Ureter (tissue), 1 donor: ENCODE data around the gene SULT1C2. TPM values are rescaled to one million over a fixed set of nuclear protein-coding genes. Genes with fewer than 3 reads are reported as not detected.
"Not testable (repeated sequence)": the region's sequence is repeated elsewhere in the genome, so short reads cannot be mapped to it uniquely, and the experiment has no call there.

Experiments
- DNase-seq: peaks from one replicate; pipeline ENCODE4 v3.0.0-alpha.2; 2020; ENCODE audit warnings: low spot score
- total RNA-seq: library from RNA; stranded (reverse); gene quantifications from one replicate; pipeline ENCODE4 v1.2.4, GENCODE V29; 2023
- donor health status: DM: yes; HTN: yes; CAD: no.

The SULT1C2 gene
- total RNA-seq, 1 donor from 2014 or later, result 4.1 TPM

DNA sequence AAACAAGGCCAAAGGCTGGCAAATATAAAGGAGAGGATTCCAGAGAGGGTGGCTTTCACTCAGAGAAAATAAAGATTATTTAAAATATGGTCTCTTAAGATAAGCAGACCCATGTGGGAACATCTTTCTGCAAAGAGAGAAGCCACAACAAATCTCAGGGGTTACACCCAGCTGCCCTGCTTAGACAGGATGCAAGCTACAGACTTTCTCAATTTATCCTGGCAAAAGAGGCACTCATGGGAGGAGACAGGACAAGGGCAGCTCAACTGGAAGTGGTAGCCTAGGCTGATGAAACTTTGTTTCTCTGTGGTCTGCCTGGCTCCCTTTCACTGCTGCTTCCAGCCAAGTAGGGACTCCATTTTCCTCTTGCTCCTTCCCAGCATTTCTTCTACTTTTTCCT, 63.2 kb downstream of the SULT1C2 start:
- no peak for DNase-seq

DNA sequence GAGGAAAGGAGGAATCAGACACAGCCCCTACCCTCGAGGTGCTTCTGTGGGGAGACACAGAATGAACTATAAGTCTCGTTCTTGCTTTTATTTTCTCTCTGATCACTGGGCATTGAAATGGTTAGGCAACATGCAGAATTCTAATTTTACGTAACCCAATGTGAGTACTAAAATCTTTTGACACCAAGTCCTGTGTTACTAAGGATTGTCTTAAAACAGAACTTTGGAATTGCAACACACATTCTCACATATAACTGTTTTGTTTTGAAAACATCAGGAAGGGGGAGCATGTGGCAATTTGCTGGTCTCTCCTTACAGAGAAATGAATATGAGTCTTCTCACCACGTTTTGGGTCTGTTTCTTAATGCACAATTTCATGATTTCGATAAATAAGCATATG, 65.4 kb downstream of the SULT1C2 start:
- DNase-seq, result no peak

DNA sequence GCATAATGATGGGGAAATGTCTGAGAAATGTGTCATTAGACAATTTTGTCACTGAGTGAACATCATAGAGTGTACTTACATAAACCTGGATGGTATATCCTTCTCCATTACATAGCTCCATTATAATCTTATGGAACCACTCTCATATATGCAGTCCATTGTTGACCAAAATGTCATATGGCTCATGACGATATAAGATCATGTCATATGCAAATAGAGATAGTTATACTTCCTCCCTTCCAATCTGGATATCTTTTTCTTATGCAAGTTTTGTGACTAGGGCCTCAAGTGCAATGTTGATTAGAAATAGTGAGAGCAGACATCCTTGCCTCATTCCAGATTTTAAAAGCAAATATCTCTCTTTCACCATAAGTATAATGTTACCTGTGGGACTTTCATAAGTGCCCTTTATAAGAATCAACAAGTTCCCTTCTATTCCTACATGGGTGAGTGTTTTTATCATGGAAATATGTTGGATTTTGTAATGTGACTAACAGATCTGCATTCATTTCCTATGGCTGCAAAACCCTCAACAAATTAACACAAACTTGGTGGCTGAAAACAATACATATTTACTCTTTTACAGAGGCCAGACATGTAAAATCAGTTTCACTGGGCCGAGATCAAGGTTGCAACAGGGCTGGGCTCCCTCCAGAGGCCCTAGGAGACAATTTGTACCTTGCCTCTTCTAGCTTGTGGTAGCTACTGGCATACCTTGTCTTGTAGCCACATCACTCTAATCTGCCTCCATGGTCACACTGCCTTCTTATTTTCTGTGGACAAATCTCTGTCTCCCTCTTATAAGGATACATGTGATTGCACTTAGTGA, 67.4 kb downstream of the SULT1C2 start:
- DNase-seq, result no peak

DNA sequence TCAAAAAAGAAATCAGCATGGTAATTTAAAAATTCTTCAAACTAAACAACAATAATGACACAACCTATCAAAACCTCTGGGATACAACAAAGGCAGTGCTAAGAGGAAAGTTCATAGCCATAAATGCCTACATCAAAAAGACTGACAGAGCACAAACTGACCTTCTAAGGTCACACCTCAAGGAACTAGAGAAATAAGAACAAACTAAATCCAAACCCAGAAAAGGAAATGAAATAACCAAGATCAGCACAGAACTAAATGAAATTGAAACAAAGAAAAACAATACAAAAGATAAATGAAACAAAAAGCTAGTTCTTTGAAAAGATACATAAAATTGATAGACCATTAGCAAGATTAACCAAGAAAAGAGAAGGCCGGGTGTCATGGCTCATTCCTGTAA, 70.6 kb downstream of the SULT1C2 start:
- not testable (repeated sequence) for DNase-seq

Other genes starting within 250 kb of the SULT1C2 start
- not detected for gene SULT1C3, start 48.9 kb upstream of the SULT1C2 start, total RNA-seq
- 3.4 TPM for gene SULT1C4, start 89.1 kb downstream of the SULT1C2 start, total RNA-seq
- 84.4 TPM for gene GCC2, start 160.3 kb downstream of the SULT1C2 start, total RNA-seq
- 60.1 TPM for gene LIMS1, start 245.6 kb downstream of the SULT1C2 start, total RNA-seq